ENCODE data around the gene PEMT. TPM values are rescaled to one million over a fixed set of nuclear protein-coding genes. Genes with fewer than 3 reads are reported as not detected.

Gene PEMT
- total and polyA plus RNA-seq, 2 donors (not counting 1 experiment from before 2014, with no cell fraction given) = 10.7 to 20.3 TPM

GRCh38 chr17:17527534-17527933 lies 64.0 kb downstream of the PEMT start:
- Histone ChIP-seq H2AFZ (ENCODE audit: insufficient read depth, low read depth, low read length, poor library complexity, severe bottlenecking) (no peak overlapping the region), H4K20me1 (ENCODE audit: control insufficient read depth, insufficient read depth, low read length, poor library complexity, severe bottlenecking) (no peaks in the 10 kb centered on the region), H3K36me3 (replicated peaks in 1 of 2; ENCODE audit: control extremely low read depth in 1 of 2, control insufficient read depth in 1 of 2, extremely low read depth in 1 of 2, insufficient read depth in 2 of 2, low read length in 1 of 2) (no peaks in the 10 kb centered on the region), H3K9me3 (ENCODE audit: control extremely low read depth in 1 of 3, control insufficient read depth in 2 of 3, insufficient read depth in 1 of 3, low read length in 2 of 3) (no peaks in the 10 kb centered on the region), H3K9ac (ENCODE audit: low read length) (no peak overlapping the region), H3K4me1 (ENCODE audit: control insufficient read depth in 2 of 2, insufficient read depth in 2 of 2, low read length in 2 of 2) (no peaks in the 10 kb centered on the region), H3K79me2 (ENCODE audit: control insufficient read depth, insufficient read depth, low read length) (peaks cover 7% of the 10 kb centered on the region), H3K27ac (ENCODE audit: low read length in 2 of 2) (no peak overlapping the region), H3K4me2 (replicated peaks; ENCODE audit: low read depth, low read length, poor library complexity, severe bottlenecking) (no peak overlapping the region), H3K4me3 (ENCODE audit: control extremely low read depth in 1 of 5, extremely low read depth in 1 of 5, insufficient read depth in 1 of 5, low read depth in 2 of 5, low read length in 4 of 5) (no peak overlapping the region), H3K27me3 (replicated peaks in 1 of 4; ENCODE audit: control extremely low read depth in 1 of 4, control insufficient read depth in 3 of 4, insufficient read depth in 4 of 4, low read length in 3 of 4) (no peaks in the 10 kb centered on the region)
- H3K27me3 Mint-ChIP-seq = no peaks in the 10 kb centered on the region
- H3K4me3 Mint-ChIP-seq = no peak overlapping the region
- intact Hi-C loops (cut with micrococcal nuclease) = no loop called here
- ChIA-PET POLR2A (no interaction called here), CTCF (no interaction called here)
- TF ChIP-seq EZH2 (IDR thresholded peaks at IDR 0.05; ENCODE audit: borderline replicate concordance, insufficient read depth, low read depth, low read length, poor library complexity, severe bottlenecking) (no peak), CTCF (IDR thresholded peaks at IDR 0.05) (no peak)
- H3K27ac Mint-ChIP-seq = no peak overlapping the region
- no peaks in the 10 kb centered on the region for H3K4me1 Mint-ChIP-seq
- ATAC-seq (ENCODE audit: low read depth) (no peak), DNase-seq (no peak)
- WGBS (ENCODE audit: insufficient coverage) = 98% methylated on average over 11 of the region's 11 CpGs
- H3K9me3 Mint-ChIP-seq (ENCODE audit: insufficient read depth) = no peaks in the 10 kb centered on the region

- H3K4me2 ChIP-seq (replicated peaks; ENCODE audit: low read depth, low read length, poor library complexity, severe bottlenecking) = no peak overlapping the region
- DNase-seq = no peak
- CTCF ChIA-PET = no interaction called here
- Mint-ChIP-seq H3K27me3 (no peaks in the 10 kb centered on the region), H3K4me3 (no peak overlapping the region), H3K4me1 (no peaks in the 10 kb centered on the region), H3K9me3 (ENCODE audit: insufficient read depth) (no peaks in the 10 kb centered on the region), H3K27ac (no peak overlapping the region)
- peaks cover 7% of the 10 kb centered on the region for H3K79me2 ChIP-seq (ENCODE audit: control insufficient read depth, insufficient read depth, low read length)
- no peak for TF ChIP-seq EZH2 (IDR thresholded peaks at IDR 0.05; ENCODE audit: borderline replicate concordance, insufficient read depth, low read depth, low read length, poor library complexity, severe bottlenecking)
- no peak for TF ChIP-seq CTCF (IDR thresholded peaks at IDR 0.05)
- H3K9ac ChIP-seq (ENCODE audit: low read length) = no peak overlapping the region
- no peak overlapping the region for H3K27ac ChIP-seq (ENCODE audit: low read length in 2 of 2)
- no peak overlapping the region for H2AFZ ChIP-seq (ENCODE audit: insufficient read depth, low read depth, low read length, poor library complexity, severe bottlenecking)
- POLR2A ChIA-PET = no interaction called here
- H3K4me3 ChIP-seq (ENCODE audit: control extremely low read depth in 1 of 5, extremely low read depth in 1 of 5, insufficient read depth in 1 of 5, low read depth in 2 of 5, low read length in 4 of 5) = no peak overlapping the region
- H3K36me3 ChIP-seq (replicated peaks in 1 of 2; ENCODE audit: control extremely low read depth in 1 of 2, control insufficient read depth in 1 of 2, extremely low read depth in 1 of 2, insufficient read depth in 2 of 2, low read length in 1 of 2) = no peaks in the 10 kb centered on the region
- ATAC-seq (ENCODE audit: low read depth) = no peak
- H3K4me1 ChIP-seq (ENCODE audit: control insufficient read depth in 2 of 2, insufficient read depth in 2 of 2, low read length in 2 of 2) = no peaks in the 10 kb centered on the region
- no peaks in the 10 kb centered on the region for H3K9me3 ChIP-seq (ENCODE audit: control extremely low read depth in 1 of 3, control insufficient read depth in 2 of 3, insufficient read depth in 1 of 3, low read length in 2 of 3)
- intact Hi-C loops (cut with micrococcal nuclease) = no loop called here
- 92% methylated on average over 12 of the region's 14 CpGs for WGBS (ENCODE audit: insufficient coverage)
- H4K20me1 ChIP-seq (ENCODE audit: control insufficient read depth, insufficient read depth, low read length, poor library complexity, severe bottlenecking) = no peaks in the 10 kb centered on the region
- H3K27me3 ChIP-seq (replicated peaks in 1 of 4; ENCODE audit: control extremely low read depth in 1 of 4, control insufficient read depth in 3 of 4, insufficient read depth in 4 of 4, low read length in 3 of 4) = no peaks in the 10 kb centered on the region
Observed at GRCh38 chr17:17526369-17526768, 65.1 kb downstream of the PEMT start.
